Measurements from ENCODE around the gene TPK1.
"Not testable (repeated sequence)": the region's sequence is repeated elsewhere in the genome, so short reads cannot be mapped to it uniquely, and the experiment has no call there.

Gene TPK1

DNA sequence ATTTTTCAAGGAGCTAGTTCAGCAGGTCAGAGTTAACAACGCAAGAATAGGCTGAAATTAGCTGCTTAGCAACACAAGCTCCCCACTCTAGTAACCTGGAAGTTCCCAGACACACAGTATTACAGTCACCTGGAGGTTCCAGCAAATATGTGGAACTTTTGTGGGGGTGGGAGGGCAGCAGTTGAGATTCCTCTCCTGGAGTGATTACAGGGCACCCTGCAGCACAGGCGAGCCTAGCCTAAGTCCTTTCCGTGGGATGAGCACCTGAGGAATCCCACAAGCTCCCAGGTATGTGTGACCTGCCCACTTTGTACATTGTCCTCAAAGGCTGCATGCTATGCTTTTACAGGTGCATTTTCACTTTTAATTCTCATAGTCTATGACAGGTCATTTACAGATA, 13.6 kb downstream of the TPK1 start:
- DNase-seq: no peak

DNA sequence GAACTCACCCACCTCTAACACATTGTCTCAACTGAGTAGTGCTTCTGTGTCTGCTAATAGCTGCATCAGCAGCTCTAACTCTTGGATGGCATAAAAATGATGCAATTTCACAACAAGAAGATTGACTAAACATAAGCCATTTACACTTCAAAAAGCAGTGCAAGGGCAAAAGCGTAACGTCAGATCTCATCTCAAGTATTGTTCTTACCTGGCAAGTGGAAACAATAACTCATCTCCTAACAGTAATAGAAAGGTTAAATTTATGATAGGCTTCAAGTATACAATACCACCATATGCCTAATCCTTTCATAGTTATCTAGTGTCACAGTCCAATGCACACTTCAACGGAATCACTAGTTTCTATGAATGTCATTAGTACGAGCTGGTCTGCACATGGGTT, 14.8 kb downstream of the TPK1 start:
- no peak for DNase-seq

- DNase-seq: no peak
These were observed 15.3 kb downstream of the TPK1 start for GRCh38 chr7:144820552-144820951.

DNA sequence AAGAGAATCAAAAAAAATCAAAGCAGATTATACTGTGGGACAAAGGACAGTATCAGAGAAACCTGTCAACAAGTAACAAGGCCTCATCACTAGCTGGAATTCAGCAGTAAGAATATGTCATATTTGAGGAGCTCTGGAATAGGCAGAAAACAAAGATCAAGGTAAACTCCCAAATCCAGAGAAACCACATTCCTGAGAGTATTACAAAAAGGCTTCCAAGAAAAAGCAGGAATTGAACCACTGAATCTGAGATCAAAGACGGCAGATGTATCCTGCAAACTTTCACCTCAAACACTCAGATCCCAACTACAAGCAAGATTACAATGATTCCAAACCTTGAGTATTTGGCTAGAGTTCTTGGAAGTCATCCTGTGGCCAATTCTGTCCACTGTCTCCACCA, 16.3 kb downstream of the TPK1 start:
- no peak for DNase-seq

DNA sequence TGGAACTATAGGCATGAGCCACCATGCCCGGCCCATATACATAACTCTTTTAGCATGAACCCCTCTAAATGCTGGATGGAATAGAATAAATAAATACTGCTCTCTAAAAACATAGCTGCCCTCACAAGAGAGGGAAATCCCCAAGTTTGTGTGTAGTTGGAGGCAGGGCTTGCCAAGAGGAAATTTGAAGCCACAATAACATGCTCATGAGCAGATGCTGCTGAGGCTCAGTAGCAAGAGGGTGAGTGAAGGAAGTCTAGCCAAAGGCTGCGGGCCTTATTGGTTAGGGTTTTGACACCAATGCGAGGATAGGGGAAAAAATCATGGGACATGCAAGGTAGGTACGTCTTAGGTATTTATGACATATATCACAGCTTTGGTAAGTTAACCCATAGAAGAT, 17.3 kb downstream of the TPK1 start:
- peak; percentile 53 for DNase-seq

DNA sequence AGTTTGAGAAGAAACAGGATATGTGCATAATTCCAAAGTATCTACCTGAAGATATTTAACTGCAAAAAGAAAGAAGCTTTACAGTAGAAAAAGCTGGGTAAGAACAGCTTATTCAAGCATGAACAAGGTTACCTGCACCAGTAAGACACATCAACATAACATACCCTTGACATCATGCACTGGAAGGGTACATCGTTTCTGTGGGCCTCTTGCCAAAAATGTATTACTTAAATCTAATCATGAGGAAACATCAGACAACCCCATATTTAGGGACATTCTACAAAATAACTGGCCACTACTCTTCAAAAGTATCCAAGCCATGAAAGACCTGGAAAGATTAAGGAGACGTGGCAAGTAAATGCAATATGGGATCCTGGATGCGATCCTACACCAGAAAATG, 18.9 kb downstream of the TPK1 start:
- DNase-seq: no peak

GRCh38 chr7:144814299-144814698, 21.6 kb downstream of the TPK1 start:
- DNase-seq: no peak

DNA sequence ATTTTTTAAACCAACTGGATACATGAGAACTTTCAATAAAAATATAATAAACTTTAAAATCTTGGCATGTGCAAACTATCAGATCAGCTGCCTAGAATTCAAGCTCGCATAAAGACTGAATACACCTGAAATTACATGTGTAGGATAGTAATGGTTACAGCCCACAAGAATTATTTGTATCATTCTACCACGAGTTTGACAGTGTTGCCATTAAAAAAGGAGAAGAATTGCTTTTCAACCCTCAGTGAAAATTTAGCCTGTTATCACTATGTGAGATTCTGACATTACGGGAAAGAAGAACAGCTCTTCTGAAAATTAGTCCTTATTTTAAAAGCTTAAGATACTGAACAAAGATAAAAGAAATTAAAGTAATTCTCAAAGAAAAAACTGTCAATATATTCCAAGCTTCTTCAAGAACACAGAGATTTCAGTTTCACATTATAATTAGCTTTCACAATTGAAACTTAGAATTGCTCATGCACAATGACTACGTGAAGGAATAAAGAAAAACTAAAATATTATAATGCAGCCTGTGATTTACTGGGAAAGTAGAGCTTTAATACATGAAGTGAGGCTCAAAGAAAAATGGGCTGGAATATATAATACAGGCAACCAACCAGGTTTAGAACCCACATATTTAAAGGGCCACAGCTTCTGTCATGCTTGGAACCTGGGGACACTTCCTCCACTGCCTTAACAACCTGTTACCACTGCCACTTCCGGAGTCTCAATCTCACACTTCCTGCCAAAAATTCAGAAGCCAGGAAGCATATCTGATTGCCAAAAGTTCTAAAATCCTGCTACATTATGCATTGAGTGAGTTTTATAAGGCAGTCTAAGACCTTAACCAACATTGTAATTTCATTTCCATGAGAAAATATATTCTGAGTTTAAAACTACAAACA, 23.2 kb downstream of the TPK1 start:
- peak; percentile 16 for DNase-seq

DNA sequence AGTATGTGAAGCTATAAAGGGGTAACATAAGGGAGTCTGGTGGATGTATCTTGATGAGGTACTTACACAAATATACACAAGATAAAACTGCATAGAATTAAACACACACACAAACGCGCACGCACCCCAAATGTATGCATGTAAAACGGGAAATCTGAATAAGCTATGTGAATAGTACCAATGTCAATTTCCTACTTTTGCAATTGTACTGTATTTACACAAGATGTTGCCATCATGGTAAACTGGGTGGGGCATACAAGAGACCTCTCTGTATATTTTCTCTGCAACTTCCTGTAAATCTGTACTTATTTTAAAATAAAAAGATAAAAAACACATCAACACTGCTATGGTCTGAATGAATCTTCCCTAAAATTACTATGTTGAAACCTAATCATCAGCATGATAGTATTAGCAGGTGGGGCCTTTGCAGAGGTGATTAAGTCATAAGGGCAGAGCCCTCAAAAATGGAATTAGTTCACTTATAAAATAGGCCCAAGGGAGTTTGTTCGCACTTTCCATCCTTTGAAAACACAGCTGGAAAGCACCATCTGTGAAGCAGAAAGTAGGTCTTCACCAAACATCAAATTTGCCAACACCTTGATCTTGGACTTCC, 30.1 kb downstream of the TPK1 start:
- DNase-seq: no peak

- not testable (repeated sequence) for DNase-seq
These were observed 35.0 kb downstream of the TPK1 start for GRCh38 chr7:144800678-144801436.

DNA sequence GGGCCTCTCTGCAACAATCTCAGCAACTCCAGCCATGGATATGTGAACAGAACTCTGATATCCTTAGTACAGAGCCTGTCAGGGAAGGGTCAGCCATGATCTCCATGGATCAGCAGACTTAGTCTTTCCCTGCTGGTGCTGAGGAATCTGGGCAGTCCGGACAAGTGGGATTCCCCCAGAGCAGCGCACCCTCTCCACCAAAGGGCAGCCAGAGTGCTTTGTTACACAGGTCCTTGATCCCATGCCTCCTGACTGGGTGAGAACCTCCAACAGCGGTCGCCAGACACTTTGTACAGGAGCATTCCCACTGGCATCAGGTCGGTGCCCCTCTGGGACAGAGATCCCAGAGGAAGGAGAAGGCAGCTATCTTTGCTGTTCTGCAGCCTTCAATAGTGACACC, 38.9 kb downstream of the TPK1 start:
- no peak for DNase-seq

DNA sequence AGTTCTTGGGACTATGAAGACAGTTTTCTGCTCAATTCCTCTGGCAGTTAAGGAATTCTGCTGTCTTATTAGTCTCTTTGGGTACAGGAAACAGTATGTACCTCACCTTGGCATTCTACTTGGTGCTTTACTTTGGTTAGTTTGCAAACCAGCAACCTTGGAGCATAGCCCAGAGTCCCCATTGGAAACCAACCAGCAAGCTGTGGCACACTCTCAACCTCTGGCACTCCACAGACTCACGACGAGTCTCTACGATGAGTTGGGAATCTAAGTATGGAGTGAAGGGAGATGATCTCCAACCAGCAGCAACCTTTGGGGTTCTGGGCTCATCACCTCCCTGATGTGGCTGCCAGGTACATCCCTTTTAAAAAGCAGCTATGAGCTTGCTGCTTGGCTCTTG, 43.8 kb downstream of the TPK1 start:
- no peak for DNase-seq

DNA sequence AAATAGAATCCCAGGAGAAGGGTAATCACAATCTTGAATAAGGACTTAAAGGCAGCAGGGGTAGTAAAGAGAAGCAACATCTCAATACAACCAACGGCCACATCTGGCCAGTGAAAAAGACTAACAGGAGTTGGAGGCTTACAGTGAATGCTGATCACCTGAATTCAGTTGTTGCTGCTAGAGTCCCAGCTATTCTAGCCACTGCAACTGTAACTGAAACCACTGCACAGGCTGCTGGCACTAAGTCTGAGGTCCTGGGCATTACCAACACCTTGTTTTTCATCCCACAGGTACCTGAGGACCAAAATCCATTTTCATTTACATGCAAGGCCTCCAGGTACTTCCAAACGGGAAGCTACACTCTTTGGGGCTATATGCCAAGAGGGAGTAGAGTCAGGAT, 44.4 kb downstream of the TPK1 start:
- no peak for DNase-seq

DNA sequence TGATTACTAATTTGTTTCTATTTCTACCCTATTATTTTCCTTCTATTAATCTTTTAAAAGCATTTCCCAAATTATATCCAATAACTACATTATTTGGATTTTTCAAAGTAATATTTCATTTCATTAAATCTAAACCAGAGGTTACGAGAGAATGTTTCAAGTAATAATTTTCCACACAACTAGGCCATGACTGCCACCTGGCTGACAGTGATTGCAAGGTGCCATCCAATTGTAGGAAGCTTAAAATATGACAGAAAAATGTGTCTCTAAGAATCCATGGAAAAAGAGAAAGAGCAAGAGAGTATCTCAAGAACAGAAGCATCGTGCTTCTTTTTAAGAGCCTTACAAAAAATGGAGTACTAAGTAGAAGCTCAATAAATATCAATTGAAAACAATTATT, 48.7 kb downstream of the TPK1 start:
- DNase-seq: no peak

- DNase-seq: no peak
These were observed 49.3 kb downstream of the TPK1 start for GRCh38 chr7:144786522-144786921.

- no peak for DNase-seq
These were observed 49.8 kb downstream of the TPK1 start for GRCh38 chr7:144786079-144786478.

DNA sequence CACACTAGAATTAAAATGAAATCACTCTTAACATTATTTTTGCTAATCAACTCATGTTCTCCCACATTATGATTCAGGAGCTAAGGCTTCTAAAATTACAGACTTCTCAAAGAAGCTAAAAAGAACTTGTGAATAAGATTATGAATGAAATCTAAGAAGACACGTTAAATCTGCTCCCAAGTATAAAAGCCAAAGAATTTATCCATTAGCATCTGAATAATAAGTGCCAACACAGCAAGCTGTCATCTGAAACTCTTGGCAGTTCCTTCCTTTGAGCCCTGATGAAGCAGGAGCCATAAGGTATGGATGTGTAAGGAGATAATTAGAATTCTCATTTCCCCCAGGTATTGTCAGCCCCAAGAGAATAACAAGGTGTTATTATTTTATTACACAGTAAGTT, 50.3 kb downstream of the TPK1 start:
- no peak for DNase-seq

GRCh38 chr7:144784943-144785342, 50.9 kb downstream of the TPK1 start:
- no peak for DNase-seq

DNA sequence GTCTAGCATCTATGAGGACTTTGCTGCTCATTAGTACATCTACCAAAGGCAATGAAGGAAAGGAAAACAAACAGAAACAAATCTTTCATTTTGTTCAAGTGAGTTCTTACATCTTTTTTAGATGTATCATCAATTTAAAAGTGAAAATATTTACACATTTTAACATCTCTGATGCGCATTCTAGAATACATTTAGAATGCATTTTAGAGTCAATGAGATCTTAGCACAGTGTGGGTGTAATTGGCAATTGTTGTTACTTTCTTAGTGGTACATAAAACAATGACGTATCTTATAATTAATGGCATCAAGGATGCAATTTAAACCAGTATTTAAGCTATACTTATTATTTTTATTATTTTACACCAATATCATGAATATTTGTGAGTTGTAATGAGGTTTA, 51.4 kb downstream of the TPK1 start:
- DNase-seq: no peak

DNA sequence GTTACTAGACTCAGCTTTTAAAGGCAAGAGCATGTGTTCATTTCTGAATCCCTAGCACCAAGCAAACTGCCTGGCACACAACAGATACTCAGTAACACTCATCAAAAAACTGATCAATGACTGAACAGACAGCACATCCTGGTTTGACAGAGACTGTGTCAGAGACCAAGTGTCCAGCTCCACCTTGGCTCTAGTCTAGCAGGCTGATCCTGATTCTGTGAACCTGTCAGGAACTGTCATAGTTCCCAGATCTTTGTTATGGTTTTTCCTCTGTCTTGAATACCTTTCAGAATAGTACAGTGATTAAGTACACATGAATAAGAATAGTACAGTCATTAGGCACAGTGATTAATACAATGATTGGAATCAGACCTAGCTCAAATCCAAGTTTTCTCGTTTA, 53.0 kb downstream of the TPK1 start:
- no peak for DNase-seq

GRCh38 chr7:144780071-144780608, 55.7 kb downstream of the TPK1 start:
- DNase-seq: no peak

DNA sequence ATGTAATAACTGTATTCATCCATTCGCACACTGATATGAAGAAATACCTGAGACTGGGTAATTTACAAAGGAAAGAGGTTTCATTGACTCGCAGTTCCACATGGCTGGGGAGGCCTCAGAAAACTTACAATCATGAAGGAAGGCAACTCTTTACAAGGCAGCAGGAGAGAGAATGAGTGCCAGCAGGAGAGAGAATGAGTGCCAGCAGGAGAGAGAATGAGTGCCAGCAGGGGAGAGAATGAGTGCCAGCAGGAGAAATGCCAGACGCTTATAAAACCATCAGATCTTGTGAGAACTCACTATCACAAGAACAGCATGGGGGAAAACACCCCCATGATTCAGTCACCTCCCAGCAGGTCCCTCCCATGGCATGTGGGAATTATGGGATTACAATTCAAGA, 58.0 kb downstream of the TPK1 start:
- not testable (repeated sequence) for DNase-seq
